NCI-H82 treated with DMSO at 0.1 percent for 48 hours (cell line): ENCODE data around the gene SLC9A9.

Source experiments
- DNase-seq: peaks from one replicate; lab custom pipeline; 2025; ENCODE audit not compliant: unreplicated experiment; lab: John Stamatoyannopoulos, UW

SLC9A9 gene

GRCh38 chr3:143363949-143364348 is 484.3 kb downstream of the SLC9A9 start:
- DNase-seq = no peak

GRCh38 chr3:143363276-143363675 is 485.0 kb downstream of the SLC9A9 start:
- no peak for DNase-seq

DNA sequence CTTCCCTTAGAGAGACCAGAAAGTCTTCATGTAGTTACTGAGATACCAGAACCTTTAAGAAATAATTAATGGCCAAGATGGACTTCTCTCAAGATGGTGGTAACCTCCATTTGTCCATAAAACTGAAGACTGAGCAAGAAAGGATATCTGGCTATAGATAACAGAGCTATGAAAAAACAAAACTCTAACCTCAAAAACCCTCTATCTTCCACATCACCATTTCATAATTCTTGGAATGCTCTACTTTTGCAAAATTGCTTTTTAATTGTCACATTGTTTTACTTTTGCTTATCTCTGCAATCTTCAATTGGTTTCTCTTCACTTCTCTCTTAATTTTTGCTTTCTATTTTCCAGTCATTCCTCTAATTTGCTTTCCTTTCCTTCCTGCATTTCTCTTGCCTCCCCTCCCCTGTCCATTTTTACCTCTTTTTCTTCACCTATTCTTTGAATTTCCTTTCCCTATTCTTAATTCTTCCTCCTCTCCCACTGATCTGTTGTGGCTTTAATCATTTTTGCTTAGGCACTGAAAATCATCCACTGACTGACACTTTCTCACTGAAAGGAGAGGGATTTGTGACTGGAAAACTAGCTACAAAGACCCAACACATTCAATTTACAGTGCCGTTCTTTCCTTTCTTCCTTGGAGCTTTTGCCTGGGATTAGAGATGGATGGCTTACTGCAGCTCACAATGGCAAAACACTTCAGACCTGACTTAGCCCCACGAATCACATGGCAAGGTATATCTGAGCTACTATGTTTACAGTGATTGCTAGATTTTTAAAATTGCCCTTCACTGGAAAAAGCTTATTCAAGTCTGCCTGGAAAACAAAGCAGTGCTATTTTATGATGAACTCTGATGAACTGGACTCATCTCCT is 485.9 kb downstream of the SLC9A9 start:
- DNase-seq = peak; percentile 35

DNA sequence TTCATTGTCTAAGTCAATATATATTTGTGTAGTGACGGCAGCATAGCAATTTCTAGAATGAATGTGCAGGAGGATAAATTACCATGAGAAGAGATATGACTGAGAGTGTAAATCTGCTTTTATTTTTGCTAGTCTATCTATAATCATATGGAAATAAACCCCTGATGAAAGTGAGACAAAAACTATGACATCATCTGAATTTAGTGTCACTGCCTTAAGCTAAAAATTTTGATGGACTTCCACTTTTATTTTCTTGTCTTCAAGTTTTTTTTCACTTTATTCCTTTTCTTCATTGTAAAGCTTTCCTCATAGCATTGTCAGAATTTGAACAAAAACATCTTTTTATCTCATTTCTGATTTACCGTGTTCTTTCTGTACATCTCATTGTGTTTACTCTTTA is 486.7 kb downstream of the SLC9A9 start:
- DNase-seq = no peak

GRCh38 chr3:143360244-143360643 is 488.0 kb downstream of the SLC9A9 start:
- no peak for DNase-seq

DNA sequence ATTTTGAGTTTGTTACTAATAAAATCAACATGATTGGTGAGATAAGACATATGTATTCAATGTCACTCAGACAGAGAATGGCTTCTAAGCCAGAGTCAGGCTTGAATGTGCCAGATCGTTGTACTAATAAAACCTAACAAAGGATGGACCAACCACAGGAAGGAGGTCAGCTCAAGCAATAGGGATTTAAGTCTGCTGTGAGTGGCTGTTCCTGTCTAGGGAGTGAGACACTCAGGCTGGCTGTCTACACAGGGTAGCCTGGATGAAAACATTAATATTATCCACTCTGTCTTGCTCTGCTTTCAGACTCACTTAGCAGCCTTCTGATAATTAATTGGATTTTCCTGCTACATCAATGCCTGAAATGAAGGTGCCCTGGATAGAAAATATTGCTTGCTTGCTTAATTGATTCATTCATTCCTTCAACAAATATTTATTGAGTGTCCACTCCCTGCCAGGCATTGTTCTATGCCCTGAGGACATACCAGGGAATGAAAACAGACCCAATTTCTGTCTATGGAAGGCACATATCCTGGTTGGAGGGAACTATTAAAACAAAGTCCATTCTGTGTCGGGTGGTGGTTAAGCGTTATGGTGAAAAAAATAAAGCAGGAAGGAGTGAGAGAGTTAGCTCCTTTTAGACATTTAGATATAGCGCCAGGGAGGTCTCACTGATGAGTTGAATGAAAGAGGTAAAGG is 489.3 kb downstream of the SLC9A9 start:
- DNase-seq = no peak

DNA sequence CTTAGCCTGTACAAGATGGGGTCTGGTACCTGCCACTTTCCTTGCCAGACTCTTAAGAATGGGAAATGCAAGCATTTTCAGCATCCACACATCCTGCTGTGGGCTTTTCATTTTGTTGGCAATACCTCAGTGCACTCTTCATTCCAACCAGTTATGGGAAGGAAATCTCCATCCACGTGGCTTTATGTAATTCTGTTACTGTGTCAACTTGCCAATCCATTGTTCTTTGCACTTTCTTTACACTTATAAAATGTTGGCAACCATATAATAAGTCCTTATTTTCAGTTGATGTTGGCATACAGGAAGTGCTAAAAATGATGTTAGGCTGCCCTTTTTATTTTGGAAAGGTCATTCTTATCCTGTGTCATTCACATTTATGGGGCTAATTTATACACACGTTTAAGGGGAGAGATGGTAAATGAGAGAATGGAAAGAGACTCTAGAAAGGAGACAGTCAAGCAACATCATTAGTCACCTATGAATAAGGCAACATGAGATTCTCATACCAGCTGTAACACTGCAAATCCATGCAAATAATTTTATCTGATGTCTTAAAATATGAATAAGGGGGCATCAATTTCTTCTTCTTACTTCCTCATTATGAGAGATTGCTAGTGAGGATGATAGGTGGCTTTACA is 490.0 kb downstream of the SLC9A9 start:
- DNase-seq = no peak

DNA sequence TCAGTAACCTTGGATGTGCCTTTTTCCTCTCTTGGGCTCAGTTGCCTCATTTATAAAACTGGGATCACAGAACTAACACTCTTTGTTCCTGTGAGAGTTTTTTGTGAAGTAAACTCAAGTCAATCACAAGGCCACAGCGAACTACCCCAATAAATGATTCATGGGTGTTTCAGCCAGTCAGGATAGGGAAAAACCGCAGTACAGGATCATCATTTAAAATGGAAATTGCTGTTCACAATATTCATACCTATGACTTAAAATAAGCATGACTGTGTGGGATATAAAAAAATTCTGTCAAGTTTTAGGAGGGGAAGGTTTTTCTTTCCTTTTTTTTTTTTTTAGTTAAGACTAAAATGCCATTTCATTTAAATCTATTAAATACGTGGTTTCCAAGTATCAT is 490.6 kb downstream of the SLC9A9 start:
- no peak for DNase-seq

GRCh38 chr3:143356839-143357238 is 491.4 kb downstream of the SLC9A9 start:
- no peak for DNase-seq

GRCh38 chr3:143354342-143354741 is 493.9 kb downstream of the SLC9A9 start:
- no peak for DNase-seq

- DNase-seq = peak; percentile 18
These were observed 495.3 kb downstream of the SLC9A9 start for GRCh38 chr3:143352850-143353550.

GRCh38 chr3:143351895-143352608 is 496.2 kb downstream of the SLC9A9 start:
- peak; percentile 53 for DNase-seq

DNA sequence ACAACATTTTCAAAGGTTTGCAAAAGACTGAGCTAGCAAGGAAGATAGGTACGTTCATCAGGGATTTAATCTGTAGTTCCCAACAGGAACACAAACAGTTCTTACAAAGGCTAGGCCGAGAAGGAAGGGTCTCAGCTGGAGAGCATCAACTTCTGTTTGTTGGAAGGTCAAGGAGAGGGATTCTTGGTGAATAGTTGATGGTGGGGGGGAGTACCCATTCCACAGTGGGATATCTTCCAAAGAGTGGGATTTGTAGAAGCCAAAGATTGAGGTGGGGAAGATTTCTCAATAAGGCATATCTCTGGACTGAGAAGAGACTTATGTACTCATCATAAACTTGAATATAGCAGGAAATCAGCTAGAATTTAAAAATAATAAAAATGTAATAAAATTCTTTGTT is 496.9 kb downstream of the SLC9A9 start:
- no peak for DNase-seq

DNA sequence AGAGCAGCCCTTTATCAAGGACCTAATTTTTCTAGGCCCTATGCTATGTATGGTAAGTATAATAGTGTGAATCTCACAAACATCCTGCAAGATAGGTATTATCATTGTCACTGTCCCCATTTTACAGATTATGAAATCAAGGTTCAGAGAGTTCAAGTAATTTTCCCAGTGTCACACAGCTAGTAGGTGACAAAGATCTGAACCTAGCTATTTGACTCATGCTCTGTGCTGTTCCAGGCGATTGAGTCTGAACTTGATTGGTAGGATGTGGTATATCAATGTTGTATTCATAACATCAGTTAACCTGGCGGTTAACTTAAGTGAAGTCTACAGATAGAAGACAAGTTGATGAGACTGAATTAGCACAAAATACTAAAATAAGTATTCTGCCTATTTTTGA is 498.8 kb downstream of the SLC9A9 start:
- no peak for DNase-seq

DNA sequence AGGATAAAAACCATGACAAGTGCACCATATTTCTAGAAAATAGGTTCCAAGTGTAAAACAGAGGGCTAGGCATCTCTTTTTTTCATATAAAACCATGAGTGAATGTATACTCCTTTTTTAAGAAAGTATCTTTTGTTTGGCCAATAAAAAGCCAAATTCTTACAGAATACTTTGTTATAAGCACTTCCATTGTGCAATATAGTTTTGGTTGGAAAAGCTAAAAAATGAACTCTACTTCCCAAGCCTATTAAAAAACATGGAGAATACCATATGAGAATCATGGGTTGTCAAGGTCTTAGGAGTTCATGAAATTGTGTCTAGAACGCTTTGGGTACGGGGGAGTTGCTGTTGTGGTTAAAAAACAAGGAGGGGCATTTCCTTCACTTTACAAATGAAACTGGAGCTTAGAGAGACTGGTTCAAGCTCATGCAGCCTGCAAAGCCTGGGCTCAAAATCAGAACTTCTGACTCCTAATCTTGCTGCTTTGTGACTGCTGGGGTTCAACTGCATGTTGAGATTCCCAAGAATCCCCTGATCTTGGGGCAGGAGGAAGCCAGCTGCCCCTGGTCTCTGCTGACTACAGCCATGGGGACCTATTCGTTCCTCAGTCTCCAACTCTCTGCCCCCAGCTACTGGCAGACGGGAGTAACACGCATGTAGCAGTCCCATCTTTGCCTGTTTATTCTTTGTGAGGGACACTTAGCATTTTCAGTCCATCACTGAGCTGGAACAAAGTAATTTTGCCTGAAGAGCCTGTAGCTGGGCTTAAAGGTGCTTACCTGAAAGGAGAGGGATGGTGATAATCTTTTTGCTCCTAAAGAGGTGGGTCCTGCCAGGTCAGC is 499.6 kb downstream of the SLC9A9 start:
- DNase-seq = no peak

DNA sequence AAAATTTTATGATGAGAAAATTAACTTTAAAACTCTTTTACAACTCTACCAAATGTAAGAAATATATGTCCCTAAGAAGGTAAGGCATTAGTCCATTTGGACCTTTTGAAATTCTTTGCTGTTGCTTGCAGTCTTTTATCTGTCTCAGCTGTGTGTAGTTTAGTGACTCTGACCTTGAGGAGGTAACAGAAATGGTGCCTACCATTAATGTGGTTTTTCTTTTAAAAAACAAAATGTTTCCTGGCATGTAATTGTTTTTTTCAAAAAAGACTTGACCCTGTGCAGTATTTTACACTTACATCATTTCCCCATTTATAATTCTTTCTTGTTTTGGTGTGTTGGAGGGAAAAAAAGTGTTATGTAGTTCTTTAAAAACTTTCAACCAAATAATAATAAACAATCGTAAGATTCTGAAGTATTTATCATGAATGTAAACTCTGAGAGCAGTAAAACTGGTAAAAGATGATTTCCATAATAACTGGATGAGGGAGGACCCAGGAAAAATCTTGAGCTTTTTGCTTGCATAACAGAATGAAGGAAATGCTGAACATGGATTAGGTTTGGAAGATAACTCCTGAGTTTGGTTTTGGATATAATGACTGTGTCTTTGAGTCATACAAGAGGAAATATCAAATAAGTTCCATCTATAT is 503.6 kb downstream of the SLC9A9 start:
- no peak for DNase-seq

- DNase-seq = no peak
These were observed 504.3 kb downstream of the SLC9A9 start for GRCh38 chr3:143343944-143344343.

- no peak for DNase-seq
These were observed 505.2 kb downstream of the SLC9A9 start for GRCh38 chr3:143343031-143343430.

GRCh38 chr3:143339451-143339850 is 508.8 kb downstream of the SLC9A9 start:
- no peak for DNase-seq
